Ovary (tissue), 3 donors: ENCODE results near the gene DYNC1I1.

Experiments used
- CTCF ChIP-seq, 3 donors: fragments of 450-650 bp in 2 of 3; fragments of 200-600 bp in 1 of 3; IDR thresholded peaks; one replicate each; pipeline versions ENCODE4 v1.5.1 to v1.8.0; 2016 to 2022; ENCODE audit warnings: antibody characterized with exemption in 3 of 3, mild to moderate bottlenecking in 1 of 3
- POLR2A ChIP-seq: fragments of 450-650 bp; IDR thresholded peaks from one replicate; pipeline ENCODE4 v1.6.1; 2017; ENCODE audit warnings: antibody characterized with exemption, mild to moderate bottlenecking, moderate library complexity
- donor health status: DM: no; HTN: no; CAD: no.

GRCh38 chr7:96075510-96076349 lies 303.4 kb downstream of the DYNC1I1 start:
- TF ChIP-seq CTCF (IDR thresholded peaks at IDR 0.05) (peak; percentile 67 to 74 (median 71)), POLR2A (no peak)
